ENCODE measurements around the gene EPHA4.

Gene EPHA4

GRCh38 chr2:221444106-221444505 is 128.0 kb downstream of the EPHA4 start:
- Histone ChIP-seq H3K36me3 (ENCODE audit: control insufficient read depth, insufficient read depth, low read length) (peaks cover 16% of the 10 kb centered on the region), H3K4me3 (ENCODE audit: extremely low read depth, insufficient read depth, low read length, poor library complexity, severe bottlenecking) (no peak overlapping the region), H3K4me1 (ENCODE audit: control insufficient read depth, insufficient read depth, low read length, poor library complexity, severe bottlenecking) (peaks cover 15% of the 10 kb centered on the region), H3K9me3 (ENCODE audit: control insufficient read depth, low read length) (no peaks in the 10 kb centered on the region), H3K27ac (ENCODE audit: low read depth, low read length, severe bottlenecking) (peak overlapping the region; percentile 10)
- 25 to 57% methylated on average over 1 to 2 of the region's 2 CpGs for WGBS, 2 experiments (ENCODE audit: insufficient coverage in 2 of 2)

GRCh38 chr2:221443645-221444044 is 128.5 kb downstream of the EPHA4 start:
- peak overlapping the region; percentile 10 for H3K27ac ChIP-seq (ENCODE audit: low read depth, low read length, severe bottlenecking)
- no peaks in the 10 kb centered on the region for H3K9me3 ChIP-seq (ENCODE audit: control insufficient read depth, low read length)
- no peak overlapping the region for H3K4me3 ChIP-seq (ENCODE audit: extremely low read depth, insufficient read depth, low read length, poor library complexity, severe bottlenecking)
- H3K36me3 ChIP-seq (ENCODE audit: control insufficient read depth, insufficient read depth, low read length), result peaks cover 16% of the 10 kb centered on the region
- WGBS, 2 experiments (ENCODE audit: insufficient coverage in 2 of 2), result no CpG with 5 or more reads among the region's 1 CpG
- H3K4me1 ChIP-seq (ENCODE audit: control insufficient read depth, insufficient read depth, low read length, poor library complexity, severe bottlenecking), result peaks cover 15% of the 10 kb centered on the region

- Histone ChIP-seq H3K4me3 (ENCODE audit: extremely low read depth, insufficient read depth, low read length, poor library complexity, severe bottlenecking) (no peak overlapping the region), H3K9me3 (ENCODE audit: control insufficient read depth, low read length) (no peaks in the 10 kb centered on the region), H3K27ac (ENCODE audit: low read depth, low read length, severe bottlenecking) (no peak overlapping the region), H3K4me1 (ENCODE audit: control insufficient read depth, insufficient read depth, low read length, poor library complexity, severe bottlenecking) (peaks cover 15% of the 10 kb centered on the region), H3K36me3 (ENCODE audit: control insufficient read depth, insufficient read depth, low read length) (peaks cover 16% of the 10 kb centered on the region)
- 92 to 97% methylated on average over 3 of the region's 4 CpGs for WGBS, 2 experiments (ENCODE audit: insufficient coverage in 2 of 2)
These were observed 130.0 kb downstream of the EPHA4 start for GRCh38 chr2:221442128-221442527.

GRCh38 chr2:221439761-221440479 is 132.2 kb downstream of the EPHA4 start:
- no peaks in the 10 kb centered on the region for H3K9me3 ChIP-seq (ENCODE audit: control insufficient read depth, low read length)
- H3K4me3 ChIP-seq (ENCODE audit: extremely low read depth, insufficient read depth, low read length, poor library complexity, severe bottlenecking), result no peak overlapping the region
- 80% methylated on average over 6 to 7 of the region's 11 CpGs for WGBS, 2 experiments (ENCODE audit: insufficient coverage in 2 of 2)
- peaks cover 20% of the 10 kb centered on the region for H3K36me3 ChIP-seq (ENCODE audit: control insufficient read depth, insufficient read depth, low read length)
- H3K27ac ChIP-seq (ENCODE audit: low read depth, low read length, severe bottlenecking), result no peak overlapping the region
- peaks cover 20% of the 10 kb centered on the region for H3K4me1 ChIP-seq (ENCODE audit: control insufficient read depth, insufficient read depth, low read length, poor library complexity, severe bottlenecking)

- Histone ChIP-seq H3K36me3 (ENCODE audit: control insufficient read depth, insufficient read depth, low read length) (peaks cover 22% of the 10 kb centered on the region), H3K27ac (ENCODE audit: low read depth, low read length, severe bottlenecking) (no peak overlapping the region), H3K4me1 (ENCODE audit: control insufficient read depth, insufficient read depth, low read length, poor library complexity, severe bottlenecking) (peaks cover 5% of the 10 kb centered on the region), H3K9me3 (ENCODE audit: control insufficient read depth, low read length) (no peaks in the 10 kb centered on the region), H3K4me3 (ENCODE audit: extremely low read depth, insufficient read depth, low read length, poor library complexity, severe bottlenecking) (no peak overlapping the region)
- WGBS, 2 experiments (ENCODE audit: insufficient coverage in 2 of 2), result 71 to 78% methylated on average over 1 to 3 of the region's 3 CpGs
These were observed 135.0 kb downstream of the EPHA4 start for GRCh38 chr2:221437056-221437455.

- 67% methylated on average over 1 of the region's 2 CpGs; no CpG with 5 or more reads in 1 of the 2 experiments for WGBS, 2 experiments (ENCODE audit: insufficient coverage in 2 of 2)
- no peak overlapping the region for H3K4me3 ChIP-seq (ENCODE audit: extremely low read depth, insufficient read depth, low read length, poor library complexity, severe bottlenecking)
- H3K4me1 ChIP-seq (ENCODE audit: control insufficient read depth, insufficient read depth, low read length, poor library complexity, severe bottlenecking), result peaks cover 5% of the 10 kb centered on the region
These were observed 136.9 kb downstream of the EPHA4 start for GRCh38 chr2:221435171-221435570.

GRCh38 chr2:221434142-221434541 is 138.0 kb downstream of the EPHA4 start:
- H3K9me3 ChIP-seq (ENCODE audit: control insufficient read depth, low read length), result no peaks in the 10 kb centered on the region
- 96 to 98% methylated on average over 6 of the region's 7 CpGs for WGBS, 2 experiments (ENCODE audit: insufficient coverage in 2 of 2)
- H3K4me3 ChIP-seq (ENCODE audit: extremely low read depth, insufficient read depth, low read length, poor library complexity, severe bottlenecking), result no peak overlapping the region
- no peak overlapping the region for H3K27ac ChIP-seq (ENCODE audit: low read depth, low read length, severe bottlenecking)
- peaks cover 5% of the 10 kb centered on the region for H3K4me1 ChIP-seq (ENCODE audit: control insufficient read depth, insufficient read depth, low read length, poor library complexity, severe bottlenecking)
- peaks cover 16% of the 10 kb centered on the region for H3K36me3 ChIP-seq (ENCODE audit: control insufficient read depth, insufficient read depth, low read length)

More at GRCh38 chr2:221435171-221435570, 136.9 kb downstream of the EPHA4 start:
- peaks cover 13% of the 10 kb centered on the region for H3K36me3 ChIP-seq (ENCODE audit: control insufficient read depth, insufficient read depth, low read length)
- H3K9me3 ChIP-seq (ENCODE audit: control insufficient read depth, low read length), result no peaks in the 10 kb centered on the region
- no peak overlapping the region for H3K27ac ChIP-seq (ENCODE audit: low read depth, low read length, severe bottlenecking)

GRCh38 chr2:221431477-221431876 is 140.6 kb downstream of the EPHA4 start:
- H3K27ac ChIP-seq (ENCODE audit: low read depth, low read length, severe bottlenecking), result no peak overlapping the region
- no peak overlapping the region for H3K4me3 ChIP-seq (ENCODE audit: extremely low read depth, insufficient read depth, low read length, poor library complexity, severe bottlenecking)
- 81 to 100% methylated on average over 1 to 3 of the region's 3 CpGs for WGBS, 2 experiments (ENCODE audit: insufficient coverage in 2 of 2)
- H3K9me3 ChIP-seq (ENCODE audit: control insufficient read depth, low read length), result no peaks in the 10 kb centered on the region
- peaks cover 20% of the 10 kb centered on the region for H3K36me3 ChIP-seq (ENCODE audit: control insufficient read depth, insufficient read depth, low read length)
- peaks cover 5% of the 10 kb centered on the region for H3K4me1 ChIP-seq (ENCODE audit: control insufficient read depth, insufficient read depth, low read length, poor library complexity, severe bottlenecking)

GRCh38 chr2:221429741-221430491 is 142.2 kb downstream of the EPHA4 start:
- Histone ChIP-seq H3K27ac (ENCODE audit: low read depth, low read length, severe bottlenecking) (no peak overlapping the region), H3K36me3 (ENCODE audit: control insufficient read depth, insufficient read depth, low read length) (peaks cover 24% of the 10 kb centered on the region), H3K4me3 (ENCODE audit: extremely low read depth, insufficient read depth, low read length, poor library complexity, severe bottlenecking) (no peak overlapping the region), H3K4me1 (ENCODE audit: control insufficient read depth, insufficient read depth, low read length, poor library complexity, severe bottlenecking) (no peaks in the 10 kb centered on the region), H3K9me3 (ENCODE audit: control insufficient read depth, low read length) (no peaks in the 10 kb centered on the region)
- WGBS, 2 experiments (ENCODE audit: insufficient coverage in 2 of 2), result 100% methylated on average over 6 of the region's 7 CpGs

GRCh38 chr2:221428896-221429295 is 143.2 kb downstream of the EPHA4 start:
- 60% methylated on average over 1 of the region's 2 CpGs; no CpG with 5 or more reads in 1 of the 2 experiments for WGBS, 2 experiments (ENCODE audit: insufficient coverage in 2 of 2)
- H3K36me3 ChIP-seq (ENCODE audit: control insufficient read depth, insufficient read depth, low read length), result peaks cover 24% of the 10 kb centered on the region
- H3K4me3 ChIP-seq (ENCODE audit: extremely low read depth, insufficient read depth, low read length, poor library complexity, severe bottlenecking), result no peak overlapping the region
- no peak overlapping the region for H3K27ac ChIP-seq (ENCODE audit: low read depth, low read length, severe bottlenecking)
- no peaks in the 10 kb centered on the region for H3K4me1 ChIP-seq (ENCODE audit: control insufficient read depth, insufficient read depth, low read length, poor library complexity, severe bottlenecking)
- no peaks in the 10 kb centered on the region for H3K9me3 ChIP-seq (ENCODE audit: control insufficient read depth, low read length)

GRCh38 chr2:221426929-221427328 is 145.2 kb downstream of the EPHA4 start:
- H3K36me3 ChIP-seq (ENCODE audit: control insufficient read depth, insufficient read depth, low read length), result peaks cover 21% of the 10 kb centered on the region
- WGBS, 2 experiments (ENCODE audit: insufficient coverage in 2 of 2), result 75 to 90% methylated on average over 4 to 5 of the region's 6 CpGs
- no peaks in the 10 kb centered on the region for H3K4me1 ChIP-seq (ENCODE audit: control insufficient read depth, insufficient read depth, low read length, poor library complexity, severe bottlenecking)
- H3K9me3 ChIP-seq (ENCODE audit: control insufficient read depth, low read length), result no peaks in the 10 kb centered on the region
- no peak overlapping the region for H3K4me3 ChIP-seq (ENCODE audit: extremely low read depth, insufficient read depth, low read length, poor library complexity, severe bottlenecking)
- no peak overlapping the region for H3K27ac ChIP-seq (ENCODE audit: low read depth, low read length, severe bottlenecking)
